ENCODE data around the gene GJA5.

- TF ChIP-seq EZH2phosphoT487 (IDR thresholded peaks at IDR 0.05; ENCODE audit: borderline replicate concordance) (no peak), CTCF (conservative IDR thresholded peaks at IDR 0.05; ENCODE audit: low read length) (no peak)
Observed at GRCh38 chr1:147738129-147738528, 22.3 kb downstream of the GJA5 start.

Measured in Loucy (cell line).